HG02981 (cell line): ENCODE measurements around the gene TMEM63A.
"Not testable (repeated sequence)": the region's sequence is repeated elsewhere in the genome, so short reads cannot be mapped to it uniquely, and the experiment has no call there.

Experiments used
- ATAC-seq: cut with Tn5 transposase; IDR thresholded peaks from one replicate; pipeline ENCODE4 v1.9.1; 2021; ENCODE audit warnings: mild to moderate bottlenecking, moderate library complexity; ENCODE audit not compliant: unreplicated experiment

The TMEM63A gene

GRCh38 chr1:225823811-225824261 is 58.3 kb downstream of the TMEM63A start:
- ATAC-seq, result no peak

- no peak for ATAC-seq
Observed at GRCh38 chr1:225822655-225823403, 59.4 kb downstream of the TMEM63A start.

- ATAC-seq, result no peak
Observed at GRCh38 chr1:225820522-225821120, 61.6 kb downstream of the TMEM63A start.

GRCh38 chr1:225819346-225820192 is 62.6 kb downstream of the TMEM63A start:
- ATAC-seq, result no peak

GRCh38 chr1:225818229-225818628 is 64.0 kb downstream of the TMEM63A start:
- no peak for ATAC-seq

GRCh38 chr1:225817611-225818061 is 64.5 kb downstream of the TMEM63A start:
- ATAC-seq, result no peak

GRCh38 chr1:225816643-225817538 is 65.3 kb downstream of the TMEM63A start:
- no peak for ATAC-seq

GRCh38 chr1:225815526-225816178 is 66.5 kb downstream of the TMEM63A start:
- ATAC-seq, result no peak

GRCh38 chr1:225815090-225815489 is 67.1 kb downstream of the TMEM63A start:
- not testable (repeated sequence) for ATAC-seq

- ATAC-seq, result no peak
Observed at GRCh38 chr1:225814381-225814780, 67.8 kb downstream of the TMEM63A start.

- ATAC-seq, result no peak
Observed at GRCh38 chr1:225813214-225813964, 68.8 kb downstream of the TMEM63A start.

GRCh38 chr1:225812488-225813213 is 69.5 kb downstream of the TMEM63A start:
- no peak for ATAC-seq

GRCh38 chr1:225811622-225812487 is 70.3 kb downstream of the TMEM63A start:
- ATAC-seq, result no peak

GRCh38 chr1:225810579-225811538 is 71.3 kb downstream of the TMEM63A start:
- not testable (repeated sequence) for ATAC-seq

- ATAC-seq, result peak; percentile 93
Observed at GRCh38 chr1:225809842-225810578, 72.2 kb downstream of the TMEM63A start, which contains the start of gene EPHX1. TSS of gene EPHX1 (plus strand) at chr1:225810124. CDS start at chr1:225828730, 18,606 bp downstream.

- no peak for ATAC-seq
Observed at GRCh38 chr1:225808136-225808535, 74.0 kb downstream of the TMEM63A start.
